HepG2 (cell line): ENCODE measurements around the gene NDRG3. TPM values are rescaled to one million over a fixed set of nuclear protein-coding genes. Genes with fewer than 3 reads are reported as not detected.

Experiments used
- EZH2 ChIP-seq: conservative IDR thresholded peaks from 2 replicates; pipeline ENCODE4 v1.6.1; 2012; ENCODE audit warnings: mild to moderate bottlenecking, low read depth, low read length, moderate library complexity
- HOXD1 ChIP-seq: sonication (generic); formaldehyde crosslinking; IDR thresholded peaks from 2 replicates; pipeline ENCODE4 v1.5.0; 2020; ENCODE audit warnings: missing genetic modification reagents
- KLF13 ChIP-seq: sonication (generic); formaldehyde crosslinking; IDR thresholded peaks from 2 replicates; pipeline ENCODE4 v1.4.0; 2020; ENCODE audit warnings: mild to moderate bottlenecking, missing genetic modification reagents
- PCBP1 ChIP-seq: fragments of 200-400 bp; formaldehyde crosslinking; IDR thresholded peaks from 2 replicates; pipeline ENCODE4 v1.6.1; 2017; ENCODE audit warnings: mild to moderate bottlenecking, low read depth, low read length, borderline replicate concordance
- THYN1 ChIP-seq: sonication (generic); formaldehyde crosslinking; IDR thresholded peaks from 2 replicates; pipeline ENCODE4 v1.8.1; 2023; ENCODE audit warnings: low read depth, mild to moderate bottlenecking, moderate library complexity, missing genetic modification reagents, borderline replicate concordance
- ZIK1 ChIP-seq: sonication (generic); formaldehyde crosslinking; IDR thresholded peaks from 2 replicates; pipeline ENCODE4 v1.5.0; 2020; ENCODE audit warnings: mild to moderate bottlenecking, low read depth, missing genetic modification reagents, borderline replicate concordance
- ZNF17 ChIP-seq: sonication (generic); formaldehyde crosslinking; IDR thresholded peaks from 2 replicates; pipeline ENCODE4 v1.5.0; 2020; ENCODE audit warnings: mild to moderate bottlenecking, missing genetic modification reagents
- ZNF251 ChIP-seq: sonication (generic); formaldehyde crosslinking; IDR thresholded peaks from 2 replicates; pipeline ENCODE4 v1.9.0; 2021; ENCODE audit warnings: mild to moderate bottlenecking, missing genetic modification reagents
- ZNF333 ChIP-seq: sonication (generic); formaldehyde crosslinking; IDR thresholded peaks from 2 replicates; pipeline ENCODE4 v1.4.0; 2020; ENCODE audit warnings: mild to moderate bottlenecking, missing genetic modification reagents, borderline replicate concordance
- ZNF451 ChIP-seq: sonication (generic); formaldehyde crosslinking; IDR thresholded peaks from 2 replicates; pipeline ENCODE4 v1.5.0; 2020; ENCODE audit warnings: mild to moderate bottlenecking, missing genetic modification reagents
- ZNF572 ChIP-seq: sonication (generic); formaldehyde crosslinking; IDR thresholded peaks from 2 replicates; pipeline ENCODE4 v1.5.1; 2020; ENCODE audit warnings: mild to moderate bottlenecking, missing genetic modification reagents
- polyA plus RNA-seq, 8 experiments: library from polyadenylated mRNA; depleted of rRNA in 3 of 8; stranded (reverse) in 7 of 8; unstranded in 1 of 8; fragments of >200 nt; fragmentation: Illumina TruSeq in 4 of 8; extraction: Trizol in 4 of 8; gene quantifications; 2 replicates each; pipeline versions ENCODE4 v1.2.1 to v1.2.3, GENCODE V29; 2011 to 2016; ENCODE audit warnings: low read depth in 4 of 8, missing spikeins in 1 of 8, mixed read lengths in 1 of 8; ENCODE audit not compliant: insufficient read depth in 1 of 8
- total RNA-seq, 5 experiments: library from RNA; depleted of rRNA; stranded (reverse); fragments of >200 nt; fragmentation: Illumina TruSeq; extraction: Trizol; gene quantifications; 2 replicates each; pipeline ENCODE4 v1.2.3, GENCODE V29; 2016; ENCODE audit warnings: low read depth in 1 of 5
- TF ChIP-seq, protein P1 (sequence below): IDR thresholded peaks from 2 replicates; pipeline ENCODE4 v1.6.1; 2016; ENCODE audit warnings: missing compliant biosample characterization, missing genetic modification reagents, borderline replicate concordance
- TF ChIP-seq, protein P2 (sequence below): sonication (generic); formaldehyde crosslinking; IDR thresholded peaks from 2 replicates; pipeline ENCODE4 v1.5.0; 2020; ENCODE audit warnings: mild to moderate bottlenecking, missing genetic modification reagents
- TF ChIP-seq, protein P3 (sequence below): sonication (generic); formaldehyde crosslinking; IDR thresholded peaks from one replicate; pipeline ENCODE4 v1.5.1; 2020; ENCODE audit warnings: mild to moderate bottlenecking, missing genetic modification reagents; ENCODE audit errors: not compliant biosample characterization
- TF ChIP-seq, protein P4 (sequence below): sonication (generic); formaldehyde crosslinking; IDR thresholded peaks from 2 replicates; pipeline ENCODE4 v1.8.0; 2022; ENCODE audit warnings: missing genetic modification reagents, mild to moderate bottlenecking, moderate library complexity, borderline replicate concordance

NDRG3 gene
- total and polyA plus RNA-seq, 2 of the 13 experiments (the other 11 are each of a cell fraction or from before 2014, with no cell fraction given): 36.0 to 40.5 TPM

DNA sequence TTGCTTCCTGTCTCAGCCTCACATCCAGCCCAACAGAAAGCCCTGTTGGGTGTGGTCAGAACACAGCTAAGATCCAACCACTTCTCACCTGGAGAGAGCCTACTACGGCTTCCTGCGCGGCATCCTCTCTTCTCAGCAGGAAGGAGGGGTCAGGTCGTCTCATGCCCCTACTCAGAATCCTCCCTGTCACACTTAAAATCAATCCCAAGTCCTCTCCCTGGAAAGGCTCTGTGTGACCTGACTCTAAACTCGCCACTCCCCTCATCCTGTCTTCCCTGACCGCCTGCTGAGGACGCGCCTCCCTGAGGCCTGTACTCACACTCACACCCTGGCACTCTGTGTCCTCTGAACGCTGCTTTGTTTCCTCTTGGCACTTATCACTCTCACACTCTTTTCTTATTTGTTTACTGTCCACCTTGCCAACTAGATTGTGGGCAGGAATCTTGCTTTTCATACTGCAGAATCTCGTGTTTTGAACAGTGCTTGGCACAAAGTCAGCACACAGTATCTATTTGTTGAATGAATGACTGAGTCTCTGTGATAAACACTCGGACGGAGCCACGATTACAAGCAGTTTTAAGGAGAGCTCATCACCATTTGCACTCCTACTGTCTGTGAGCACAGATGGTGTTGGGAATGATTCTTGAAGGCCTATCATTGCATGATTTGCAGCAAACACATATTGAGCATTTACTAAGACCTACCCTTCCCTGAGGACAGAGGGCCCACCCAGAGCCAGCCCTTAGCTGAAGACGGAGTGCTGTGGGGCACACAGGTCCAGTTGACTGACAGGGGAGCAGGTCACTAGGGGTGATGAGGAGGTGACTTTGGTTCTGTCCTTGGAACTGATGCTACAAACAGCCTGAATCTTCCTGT is 121.6 kb downstream of the NDRG3 start (continued):
- TF ChIP-seq, protein P1, sequence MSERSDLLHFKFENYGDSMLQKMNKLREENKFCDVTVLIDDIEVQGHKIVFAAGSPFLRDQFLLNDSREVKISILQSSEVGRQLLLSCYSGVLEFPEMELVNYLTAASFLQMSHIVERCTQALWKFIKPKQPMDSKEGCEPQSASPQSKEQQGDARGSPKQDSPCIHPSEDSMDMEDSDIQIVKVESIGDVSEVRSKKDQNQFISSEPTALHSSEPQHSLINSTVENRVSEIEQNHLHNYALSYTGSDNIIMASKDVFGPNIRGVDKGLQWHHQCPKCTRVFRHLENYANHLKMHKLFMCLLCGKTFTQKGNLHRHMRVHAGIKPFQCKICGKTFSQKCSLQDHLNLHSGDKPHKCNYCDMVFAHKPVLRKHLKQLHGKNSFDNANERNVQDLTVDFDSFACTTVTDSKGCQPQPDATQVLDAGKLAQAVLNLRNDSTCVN: 0 out of 2 replicates have a peak, but pooled peaks have one; percentile 26
- TF ChIP-seq, protein P2, sequence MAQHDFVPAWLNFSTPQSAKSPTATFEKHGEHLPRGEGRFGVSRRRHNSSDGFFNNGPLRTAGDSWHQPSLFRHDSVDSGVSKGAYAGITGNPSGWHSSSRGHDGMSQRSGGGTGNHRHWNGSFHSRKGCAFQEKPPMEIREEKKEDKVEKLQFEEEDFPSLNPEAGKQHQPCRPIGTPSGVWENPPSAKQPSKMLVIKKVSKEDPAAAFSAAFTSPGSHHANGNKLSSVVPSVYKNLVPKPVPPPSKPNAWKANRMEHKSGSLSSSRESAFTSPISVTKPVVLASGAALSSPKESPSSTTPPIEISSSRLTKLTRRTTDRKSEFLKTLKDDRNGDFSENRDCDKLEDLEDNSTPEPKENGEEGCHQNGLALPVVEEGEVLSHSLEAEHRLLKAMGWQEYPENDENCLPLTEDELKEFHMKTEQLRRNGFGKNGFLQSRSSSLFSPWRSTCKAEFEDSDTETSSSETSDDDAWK (CRISPR knock-in tag): no peak
- TF ChIP-seq PCBP1 (no peak), ZNF451 (no peak), EZH2 (no peak), ZNF572 (CRISPR knock-in tag) (peak; percentile 82; the same call in 1 of the 2 replicates), ZIK1 (CRISPR knock-in tag) (0 out of 2 replicates have a peak, but pooled peaks have one; percentile 42), KLF13 (CRISPR knock-in tag) (no peak), THYN1 (CRISPR knock-in tag) (no peak), ZNF17 (CRISPR knock-in tag) (no peak), ZNF333 (CRISPR knock-in tag) (no peak), HOXD1 (CRISPR knock-in tag) (no peak), ZNF251 (no peak)
- TF ChIP-seq, protein P3, sequence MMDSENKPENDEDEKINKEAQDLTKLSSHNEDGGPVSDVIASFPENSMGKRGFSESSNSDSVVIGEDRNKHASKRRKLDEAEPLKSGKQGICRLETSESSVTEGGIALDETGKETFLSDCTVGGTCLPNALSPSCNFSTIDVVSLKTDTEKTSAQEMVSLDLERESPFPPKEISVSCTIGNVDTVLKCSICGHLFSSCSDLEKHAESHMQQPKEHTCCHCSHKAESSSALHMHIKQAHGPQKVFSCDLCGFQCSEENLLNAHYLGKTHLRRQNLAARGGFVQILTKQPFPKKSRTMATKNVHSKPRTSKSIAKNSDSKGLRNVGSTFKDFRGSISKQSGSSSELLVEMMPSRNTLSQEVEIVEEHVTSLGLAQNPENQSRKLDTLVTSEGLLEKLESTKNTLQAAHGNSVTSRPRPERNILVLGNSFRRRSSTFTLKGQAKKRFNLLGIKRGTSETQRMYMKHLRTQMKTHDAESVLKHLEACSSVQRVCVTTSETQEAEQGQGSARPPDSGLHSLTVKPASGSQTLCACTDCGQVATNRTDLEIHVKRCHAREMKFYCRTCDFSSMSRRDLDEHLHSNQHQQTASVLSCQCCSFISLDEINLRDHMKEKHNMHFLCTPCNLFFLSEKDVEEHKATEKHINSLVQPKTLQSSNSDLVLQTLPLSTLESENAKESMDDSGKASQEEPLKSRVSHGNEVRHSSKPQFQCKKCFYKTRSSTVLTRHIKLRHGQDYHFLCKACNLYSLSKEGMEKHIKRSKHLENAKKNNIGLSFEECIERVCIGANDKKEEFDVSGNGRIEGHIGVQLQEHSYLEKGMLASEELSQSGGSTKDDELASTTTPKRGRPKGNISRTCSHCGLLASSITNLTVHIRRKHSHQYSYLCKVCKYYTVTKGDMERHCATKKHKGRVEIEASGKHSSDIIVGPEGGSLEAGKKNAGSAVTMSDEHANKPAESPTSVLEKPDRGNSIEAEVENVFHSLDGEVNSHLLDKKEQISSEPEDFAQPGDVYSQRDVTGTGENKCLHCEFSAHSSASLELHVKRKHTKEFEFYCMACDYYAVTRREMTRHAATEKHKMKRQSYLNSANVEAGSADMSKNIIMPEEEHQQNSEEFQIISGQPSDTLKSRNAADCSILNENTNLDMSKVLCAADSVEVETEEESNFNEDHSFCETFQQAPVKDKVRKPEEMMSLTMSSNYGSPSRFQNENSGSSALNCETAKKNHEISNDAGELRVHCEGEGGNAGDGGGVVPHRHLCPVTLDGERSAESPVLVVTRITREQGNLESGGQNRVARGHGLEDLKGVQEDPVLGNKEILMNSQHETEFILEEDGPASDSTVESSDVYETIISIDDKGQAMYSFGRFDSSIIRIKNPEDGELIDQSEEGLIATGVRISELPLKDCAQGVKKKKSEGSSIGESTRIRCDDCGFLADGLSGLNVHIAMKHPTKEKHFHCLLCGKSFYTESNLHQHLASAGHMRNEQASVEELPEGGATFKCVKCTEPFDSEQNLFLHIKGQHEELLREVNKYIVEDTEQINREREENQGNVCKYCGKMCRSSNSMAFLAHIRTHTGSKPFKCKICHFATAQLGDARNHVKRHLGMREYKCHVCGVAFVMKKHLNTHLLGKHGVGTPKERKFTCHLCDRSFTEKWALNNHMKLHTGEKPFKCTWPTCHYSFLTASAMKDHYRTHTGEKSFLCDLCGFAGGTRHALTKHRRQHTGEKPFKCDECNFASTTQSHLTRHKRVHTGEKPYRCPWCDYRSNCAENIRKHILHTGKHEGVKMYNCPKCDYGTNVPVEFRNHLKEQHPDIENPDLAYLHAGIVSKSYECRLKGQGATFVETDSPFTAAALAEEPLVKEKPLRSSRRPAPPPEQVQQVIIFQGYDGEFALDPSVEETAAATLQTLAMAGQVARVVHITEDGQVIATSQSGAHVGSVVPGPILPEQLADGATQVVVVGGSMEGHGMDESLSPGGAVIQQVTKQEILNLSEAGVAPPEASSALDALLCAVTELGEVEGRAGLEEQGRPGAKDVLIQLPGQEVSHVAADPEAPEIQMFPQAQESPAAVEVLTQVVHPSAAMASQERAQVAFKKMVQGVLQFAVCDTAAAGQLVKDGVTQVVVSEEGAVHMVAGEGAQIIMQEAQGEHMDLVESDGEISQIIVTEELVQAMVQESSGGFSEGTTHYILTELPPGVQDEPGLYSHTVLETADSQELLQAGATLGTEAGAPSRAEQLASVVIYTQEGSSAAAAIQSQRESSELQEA (CRISPR knock-in tag): peak; percentile 71
- TF ChIP-seq, protein P4, sequence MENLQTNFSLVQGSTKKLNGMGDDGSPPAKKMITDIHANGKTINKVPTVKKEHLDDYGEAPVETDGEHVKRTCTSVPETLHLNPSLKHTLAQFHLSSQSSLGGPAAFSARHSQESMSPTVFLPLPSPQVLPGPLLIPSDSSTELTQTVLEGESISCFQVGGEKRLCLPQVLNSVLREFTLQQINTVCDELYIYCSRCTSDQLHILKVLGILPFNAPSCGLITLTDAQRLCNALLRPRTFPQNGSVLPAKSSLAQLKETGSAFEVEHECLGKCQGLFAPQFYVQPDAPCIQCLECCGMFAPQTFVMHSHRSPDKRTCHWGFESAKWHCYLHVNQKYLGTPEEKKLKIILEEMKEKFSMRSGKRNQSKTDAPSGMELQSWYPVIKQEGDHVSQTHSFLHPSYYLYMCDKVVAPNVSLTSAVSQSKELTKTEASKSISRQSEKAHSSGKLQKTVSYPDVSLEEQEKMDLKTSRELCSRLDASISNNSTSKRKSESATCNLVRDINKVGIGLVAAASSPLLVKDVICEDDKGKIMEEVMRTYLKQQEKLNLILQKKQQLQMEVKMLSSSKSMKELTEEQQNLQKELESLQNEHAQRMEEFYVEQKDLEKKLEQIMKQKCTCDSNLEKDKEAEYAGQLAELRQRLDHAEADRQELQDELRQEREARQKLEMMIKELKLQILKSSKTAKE (CRISPR knock-in tag): peak; percentile 21; the same call in 1 of the 2 replicates
